Caco-2 (cell line): ENCODE data around the gene SMARCE1. TPM values are rescaled to one million over a fixed set of nuclear protein-coding genes. Genes with fewer than 3 reads are reported as not detected.

Source experiments
- BruUV-seq: library from RNA; stranded (reverse); fragments of 400-500 nt; replicated peaks from 2 replicates; lab custom pipeline; 2021; lab: Mats Ljungman, UMichigan
- CTCF ChIA-PET: fragments of 300-600 bp; sonication (Branson Sonifier 250); formaldehyde crosslinking; loops from one replicate; lab custom pipeline; 2022; ENCODE audit warnings: antibody characterized with exemption; lab: Charles Lee
- POLR2A ChIA-PET: fragments of 300-600 bp; sonication (Branson Sonifier 250); formaldehyde crosslinking; loops from one replicate; lab custom pipeline; 2022; ENCODE audit warnings: antibody characterized with exemption; lab: Charles Lee
- DNase-seq, 2 experiments: peaks; one replicate each; pipeline versions ENCODE4 v3.0.0 to v3.0.0-alpha.2; 2020 to 2022
- H3K27me3 ChIP-seq: replicated peaks from 2 replicates; pipeline ENCODE4 v1.6.0; 2011; ENCODE audit warnings: low read length; ENCODE audit not compliant: control insufficient read depth, insufficient read depth
- H3K36me3 ChIP-seq: 2 replicates; pipeline ENCODE4 v1.5.1; 2011; ENCODE audit warnings: low read length; ENCODE audit not compliant: control insufficient read depth, insufficient read depth
- H3K4me1 ChIP-seq: fragments of 250-450 bp; sonication (Bioruptor Pico); 2 replicates; pipeline ENCODE4 v1.5.1; 2020; ENCODE audit warnings: mild to moderate bottlenecking
- H3K4me3 ChIP-seq: 2 replicates; pipeline ENCODE4 v1.5.1; 2011; ENCODE audit warnings: low read depth, mild to moderate bottlenecking, control low read depth, low read length
- H3K9me3 ChIP-seq: fragments of 250-450 bp; sonication (Bioruptor Pico); 2 replicates; pipeline ENCODE4 v1.5.1; 2020; ENCODE audit warnings: mild to moderate bottlenecking, moderate library complexity
- H3K27ac Mint-ChIP-seq: one replicate; pipeline ENCODE4 v1.8.0; 2022; ENCODE audit warnings: mixed read lengths; ENCODE audit not compliant: unreplicated experiment
- H3K27me3 Mint-ChIP-seq: one replicate; pipeline ENCODE4 v1.8.0; 2022; ENCODE audit warnings: mixed read lengths; ENCODE audit not compliant: insufficient read depth, unreplicated experiment
- H3K36me3 Mint-ChIP-seq: one replicate; pipeline ENCODE4 v1.8.0; 2022; ENCODE audit warnings: mild to moderate bottlenecking, mixed read lengths; ENCODE audit not compliant: insufficient read depth, unreplicated experiment
- H3K4me1 Mint-ChIP-seq: one replicate; pipeline ENCODE4 v1.8.0; 2022; ENCODE audit warnings: low read depth, mixed read lengths; ENCODE audit not compliant: unreplicated experiment
- H3K4me3 Mint-ChIP-seq: one replicate; pipeline ENCODE4 v1.8.0; 2022; ENCODE audit warnings: mild to moderate bottlenecking, moderate library complexity, mixed read lengths; ENCODE audit not compliant: unreplicated experiment
- H3K9me3 Mint-ChIP-seq: one replicate; pipeline ENCODE4 v1.8.0; 2022; ENCODE audit warnings: mixed read lengths; ENCODE audit not compliant: unreplicated experiment
- CTCF ChIP-seq, 2 experiments: fragments of 200-600 bp in 1 of 2; IDR thresholded peaks; 1 replicate in 1 of 2; 2 replicates in 1 of 2; pipeline versions ENCODE4 v1.5.1 to v1.8.0; 2011 to 2022; ENCODE audit warnings: antibody characterized with exemption in 1 of 2, control low read depth in 1 of 2, inconsistent platforms in 1 of 2, low read depth in 1 of 2, low read length in 1 of 2, mild to moderate bottlenecking in 1 of 2, moderate library complexity in 1 of 2; ENCODE audit not compliant: insufficient read depth in 1 of 2, severe bottlenecking in 1 of 2, unreplicated experiment in 1 of 2
- intact Hi-C: fragments of 100-400 bp; cut with micrococcal nuclease; formaldehyde crosslinking; loops from one replicate; pipeline ENCODE4 v1.10.0; 2022; ENCODE audit not compliant: unreplicated experiment
- total RNA-seq: library from RNA; stranded (reverse); gene quantifications from 2 replicates; pipeline ENCODE4 v1.2.3, GENCODE V29; 2022

Gene SMARCE1
- total RNA-seq, 1 experiment from 2014 or later: 126 TPM

- H3K27me3 Mint-ChIP-seq: peaks cover 5% of the 10 kb centered on the region
- no peaks in the 10 kb centered on the region for H3K4me1 ChIP-seq
- H3K27ac Mint-ChIP-seq: no peak overlapping the region
- BruUV-seq: no TSS peak
- H3K9me3 Mint-ChIP-seq: peaks cover 12% of the 10 kb centered on the region
- H3K4me3 Mint-ChIP-seq: no peak overlapping the region
- no peaks in the 10 kb centered on the region for H3K36me3 ChIP-seq
- H3K4me3 ChIP-seq: no peak overlapping the region
- intact Hi-C loops: no loop called here
- POLR2A ChIA-PET: no interaction called here
- peaks cover 9% of the 10 kb centered on the region for H3K9me3 ChIP-seq
- H3K4me1 Mint-ChIP-seq: no peaks in the 10 kb centered on the region
- no peaks in the 10 kb centered on the region for H3K27me3 ChIP-seq
- TF ChIP-seq CTCF (IDR thresholded peaks at IDR 0.05; ENCODE audit: insufficient read depth in 1 of 2, low read depth in 1 of 2, low read length in 1 of 2, severe bottlenecking in 1 of 2, unreplicated experiment in 1 of 2): no peak
- CTCF ChIA-PET: no interaction called here
- no peaks in the 10 kb centered on the region for H3K36me3 Mint-ChIP-seq
- DNase-seq: no peak
Measured at GRCh38 chr17:40577611-40578065, 70.0 kb downstream of the SMARCE1 start.

- no peaks in the 10 kb centered on the region for H3K36me3 ChIP-seq
- Mint-ChIP-seq H3K9me3 (peaks cover 15% of the 10 kb centered on the region), H3K27me3 (peaks cover 6% of the 10 kb centered on the region), H3K36me3 (no peaks in the 10 kb centered on the region), H3K4me1 (no peaks in the 10 kb centered on the region), H3K4me3 (no peak overlapping the region), H3K27ac (no peak overlapping the region)
- POLR2A ChIA-PET: no interaction called here
- H3K4me3 ChIP-seq: no peak overlapping the region
- H3K27me3 ChIP-seq: no peaks in the 10 kb centered on the region
- H3K4me1 ChIP-seq: no peaks in the 10 kb centered on the region
- BruUV-seq: no TSS peak
- intact Hi-C loops: no loop called here
- H3K9me3 ChIP-seq: peaks cover 9% of the 10 kb centered on the region
- CTCF ChIA-PET: no interaction called here
- TF ChIP-seq CTCF (IDR thresholded peaks at IDR 0.05; ENCODE audit: insufficient read depth in 1 of 2, low read depth in 1 of 2, low read length in 1 of 2, severe bottlenecking in 1 of 2, unreplicated experiment in 1 of 2): no peak
- no peak for DNase-seq
Measured at GRCh38 chr17:40576113-40576740, 71.4 kb downstream of the SMARCE1 start.

Other genes starting within 250 kb of the SMARCE1 start
- 226 and 237 TPM in 2 replicates for gene TOP2A, start 229.9 kb downstream of the SMARCE1 start, total RNA-seq
- 35.7 and 49.1 TPM in 2 replicates for gene IGFBP4, start 204.4 kb downstream of the SMARCE1 start, total RNA-seq
- gene TNS4, start 146.2 kb downstream of the SMARCE1 start, total RNA-seq: 0.65 TPM in 1 of 2 replicates, not detected in the other
- gene CCR7, start 82.3 kb downstream of the SMARCE1 start, total RNA-seq: not detected in 2 replicates
- not detected in 2 replicates for gene KRT222, start 17.4 kb upstream of the SMARCE1 start, total RNA-seq
- 0.16 TPM in 1 of 2 replicates, not detected in the other for gene KRT24, start 55.9 kb upstream of the SMARCE1 start, total RNA-seq
- gene KRT25, start 107.5 kb upstream of the SMARCE1 start, total RNA-seq: not detected in 2 replicates
- gene KRT26, start 124.4 kb upstream of the SMARCE1 start, total RNA-seq: not detected in 2 replicates
- not detected in 2 replicates for gene KRT27, start 134.7 kb upstream of the SMARCE1 start, total RNA-seq
- not detected in 2 replicates for gene KRT28, start 152.1 kb upstream of the SMARCE1 start, total RNA-seq
- 48.3 and 48.6 TPM in 2 replicates for gene KRT10, start 174.8 kb upstream of the SMARCE1 start, total RNA-seq
- gene KRT12, start 219.4 kb upstream of the SMARCE1 start, total RNA-seq: not detected in 2 replicates
- 0.53 and 1.0 TPM in 2 replicates for gene KRT20, start 237.4 kb upstream of the SMARCE1 start, total RNA-seq